SK-N-DZ (cell line): ENCODE measurements around the gene CTNNBIP1.
A peak's percentile ranks its signal among the peaks of the same experiment; 100 is the strongest.

Experiments
- DNase-seq: peaks from one replicate; pipeline ENCODE4 v3.0.0-alpha.2; 2015; ENCODE audit warnings: low spot score

The CTNNBIP1 gene

GRCh38 chr1:9877962-9878361 is 32.1 kb downstream of the CTNNBIP1 start:
- no peak for DNase-seq

GRCh38 chr1:9875636-9876000 is 34.5 kb downstream of the CTNNBIP1 start:
- no peak for DNase-seq

- DNase-seq: peak; percentile 60
Observed at GRCh38 chr1:9874959-9875635, 35.0 kb downstream of the CTNNBIP1 start.

GRCh38 chr1:9874412-9874811 is 35.7 kb downstream of the CTNNBIP1 start:
- DNase-seq: no peak

GRCh38 chr1:9873992-9874391 is 36.1 kb downstream of the CTNNBIP1 start:
- DNase-seq: no peak

- DNase-seq: no peak
Observed at GRCh38 chr1:9873385-9873784, 36.7 kb downstream of the CTNNBIP1 start.

GRCh38 chr1:9872430-9873165 is 37.5 kb downstream of the CTNNBIP1 start:
- no peak for DNase-seq

GRCh38 chr1:9871707-9872425 is 38.2 kb downstream of the CTNNBIP1 start:
- no peak for DNase-seq

GRCh38 chr1:9871021-9871420 is 39.0 kb downstream of the CTNNBIP1 start:
- DNase-seq: no peak

GRCh38 chr1:9870572-9870971 is 39.5 kb downstream of the CTNNBIP1 start:
- no peak for DNase-seq

GRCh38 chr1:9869831-9870251 is 40.2 kb downstream of the CTNNBIP1 start:
- DNase-seq: no peak

GRCh38 chr1:9868244-9868590 is 41.9 kb downstream of the CTNNBIP1 start:
- DNase-seq: no peak

- peak; percentile 50 for DNase-seq
Observed at GRCh38 chr1:9867408-9868243, 42.4 kb downstream of the CTNNBIP1 start.

- DNase-seq: no peak
Observed at GRCh38 chr1:9866836-9867235, 43.2 kb downstream of the CTNNBIP1 start.

- DNase-seq: no peak
Observed at GRCh38 chr1:9865724-9866123, 44.3 kb downstream of the CTNNBIP1 start.

GRCh38 chr1:9863371-9863770 is 46.7 kb downstream of the CTNNBIP1 start:
- no peak for DNase-seq

- DNase-seq: no peak
Observed at GRCh38 chr1:9861360-9861759, 48.7 kb downstream of the CTNNBIP1 start.

- DNase-seq: no peak
Observed at GRCh38 chr1:9860887-9861286, 49.2 kb downstream of the CTNNBIP1 start.

- no peak for DNase-seq
Observed at GRCh38 chr1:9859281-9860014, 50.6 kb downstream of the CTNNBIP1 start.

GRCh38 chr1:9858293-9859035 is 51.6 kb downstream of the CTNNBIP1 start:
- DNase-seq: no peak
